ENCODE results near the gene DHRS3.
"Not testable (repeated sequence)": the region's sequence is repeated elsewhere in the genome, so short reads cannot be mapped to it uniquely, and the experiment has no call there.

Gene DHRS3

DNA sequence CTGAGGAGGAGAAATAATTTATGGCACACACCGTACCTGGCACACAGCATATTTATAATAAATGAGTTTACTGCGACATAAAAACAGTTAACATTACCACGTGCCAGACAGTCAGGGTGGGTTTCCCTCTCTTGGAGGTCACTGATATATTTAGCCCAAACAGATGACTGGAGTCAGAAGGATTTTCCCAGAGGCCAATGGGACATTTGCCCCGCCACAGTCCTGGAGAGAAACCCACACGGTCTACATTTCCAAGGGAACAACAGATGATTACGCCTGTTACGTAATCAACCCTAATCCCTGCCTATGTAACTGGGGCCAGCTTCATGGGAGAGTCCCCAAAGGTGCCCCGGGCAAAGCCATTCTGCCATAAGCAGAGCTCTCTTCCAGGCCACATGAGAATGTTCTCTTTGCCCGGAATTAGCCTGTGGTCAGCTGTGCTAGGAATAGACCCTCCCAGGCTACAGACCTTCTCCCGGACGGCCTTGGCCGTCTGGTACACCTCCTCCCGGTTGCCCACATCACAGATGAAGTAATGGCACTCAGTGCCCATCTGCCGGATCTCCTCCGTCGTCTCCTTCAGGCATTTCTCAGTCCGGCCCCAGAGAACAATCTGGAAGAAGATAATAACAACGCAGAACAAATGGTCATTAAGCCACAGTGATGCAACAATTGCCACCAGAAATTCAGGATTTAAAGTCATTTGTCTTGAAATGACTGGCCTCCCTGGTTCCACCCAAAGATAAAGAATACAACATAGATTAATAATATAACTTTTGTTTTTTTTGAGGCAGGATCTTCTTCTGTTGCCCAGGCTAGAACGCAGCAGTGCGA lies 37.7 kb downstream of the DHRS3 start:
- H3K4me3 ChIP-seq (ENCODE audit: low read depth, low read length), result no peak overlapping the region

DNA sequence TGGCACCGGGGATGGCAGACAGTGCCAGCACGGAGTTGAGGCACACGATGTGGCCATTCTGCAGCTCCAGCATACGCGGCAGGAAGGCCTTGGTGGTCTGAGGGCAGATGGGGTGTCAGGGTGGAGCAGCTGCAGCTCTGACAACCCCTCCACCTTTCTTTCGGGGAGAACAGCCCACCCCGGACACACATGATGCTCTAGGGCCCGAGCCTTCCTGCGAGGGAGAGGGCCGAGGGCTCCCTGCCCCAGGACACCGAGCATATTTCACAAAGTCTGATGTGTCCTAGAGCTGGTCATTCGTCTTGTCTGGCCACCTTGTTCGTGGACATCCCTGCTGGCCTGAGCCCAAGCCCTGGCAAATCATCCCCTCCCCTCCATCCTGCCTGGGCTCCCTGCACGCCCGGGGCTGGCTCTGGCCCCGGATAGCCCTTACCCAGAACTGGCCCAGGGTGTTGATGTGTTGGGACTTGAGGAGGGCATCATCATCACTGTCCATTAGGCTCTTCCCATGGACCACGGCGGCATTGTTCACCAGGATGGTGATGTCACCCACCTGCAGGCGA lies 39.1 kb downstream of the DHRS3 start:
- H3K4me3 ChIP-seq (ENCODE audit: low read depth, low read length), result no peak overlapping the region

- no peak overlapping the region for H3K4me3 ChIP-seq (ENCODE audit: low read depth, low read length)
These were observed 41.0 kb downstream of the DHRS3 start for GRCh38 chr1:12577020-12577419.

- H3K4me3 ChIP-seq (ENCODE audit: low read depth, low read length), result no peak overlapping the region
These were observed 43.3 kb downstream of the DHRS3 start for GRCh38 chr1:12574757-12575139.

DNA sequence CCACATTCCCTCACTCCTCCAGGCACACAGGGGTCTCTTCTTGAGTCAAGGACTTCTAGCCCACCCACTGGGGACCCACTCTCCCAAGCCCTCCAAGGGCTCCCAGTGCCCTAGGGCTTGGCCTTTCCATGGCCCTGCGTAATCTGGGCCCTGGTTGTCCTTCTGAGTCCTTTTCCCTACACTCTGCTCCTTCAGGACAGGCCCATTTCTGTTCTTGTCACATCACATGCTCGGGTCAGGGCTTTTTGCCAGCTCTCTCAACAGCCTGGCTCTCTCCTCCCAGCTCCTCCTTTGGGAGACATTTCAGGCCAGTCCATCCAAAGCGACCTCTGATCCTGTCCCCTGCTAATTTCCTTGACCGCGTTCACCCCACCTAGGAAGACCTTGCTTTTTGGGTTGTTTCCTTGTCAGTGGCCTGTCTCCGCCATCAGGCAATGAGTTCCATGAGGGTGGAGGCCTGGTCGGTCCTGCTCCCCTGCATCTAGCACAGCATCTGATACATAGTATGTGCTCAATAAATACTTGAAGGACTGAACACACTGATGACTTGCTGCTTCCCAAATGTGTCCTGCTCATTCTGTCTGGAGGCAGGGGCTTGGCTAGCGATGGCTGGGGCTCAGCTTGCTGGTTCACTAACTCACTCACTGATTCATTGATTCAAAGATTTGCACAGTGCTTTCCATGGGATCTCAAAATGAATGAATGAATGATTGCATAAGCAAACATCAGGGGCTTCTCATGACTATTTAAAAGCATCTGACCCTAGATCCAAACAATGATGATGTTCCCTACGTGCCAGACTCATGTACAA lies 44.8 kb downstream of the DHRS3 start:
- no peak overlapping the region for H3K4me3 ChIP-seq (ENCODE audit: low read depth, low read length)

DNA sequence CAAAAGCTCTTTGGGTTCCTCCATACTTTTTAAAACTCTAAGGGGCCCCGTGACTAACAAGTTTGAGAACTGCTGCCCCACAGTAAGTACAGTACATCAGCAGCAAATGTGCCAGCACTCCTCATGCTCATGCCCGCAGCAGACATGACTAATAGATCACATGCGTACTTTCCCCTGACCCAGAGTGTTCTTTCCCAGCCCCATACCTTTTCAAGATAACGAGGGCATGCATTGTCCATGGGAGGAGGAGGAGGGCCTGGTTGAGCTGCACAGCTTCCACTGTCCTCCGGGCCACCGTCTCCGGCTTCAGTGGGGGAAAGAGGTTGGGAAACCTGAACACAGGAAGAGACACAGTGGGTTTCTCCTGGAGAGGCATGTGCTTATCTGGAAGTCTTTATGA lies 45.5 kb downstream of the DHRS3 start:
- no peak overlapping the region for H3K4me3 ChIP-seq (ENCODE audit: low read depth, low read length)

- H3K4me3 ChIP-seq (ENCODE audit: low read depth, low read length), result no peak overlapping the region
These were observed 47.7 kb downstream of the DHRS3 start for GRCh38 chr1:12570291-12570690.

GRCh38 chr1:12568009-12568767 lies 49.8 kb downstream of the DHRS3 start:
- no peak overlapping the region for H3K4me3 ChIP-seq (ENCODE audit: low read depth, low read length)

GRCh38 chr1:12567288-12567819 lies 50.7 kb downstream of the DHRS3 start:
- H3K4me3 ChIP-seq (ENCODE audit: low read depth, low read length), result no peak overlapping the region

DNA sequence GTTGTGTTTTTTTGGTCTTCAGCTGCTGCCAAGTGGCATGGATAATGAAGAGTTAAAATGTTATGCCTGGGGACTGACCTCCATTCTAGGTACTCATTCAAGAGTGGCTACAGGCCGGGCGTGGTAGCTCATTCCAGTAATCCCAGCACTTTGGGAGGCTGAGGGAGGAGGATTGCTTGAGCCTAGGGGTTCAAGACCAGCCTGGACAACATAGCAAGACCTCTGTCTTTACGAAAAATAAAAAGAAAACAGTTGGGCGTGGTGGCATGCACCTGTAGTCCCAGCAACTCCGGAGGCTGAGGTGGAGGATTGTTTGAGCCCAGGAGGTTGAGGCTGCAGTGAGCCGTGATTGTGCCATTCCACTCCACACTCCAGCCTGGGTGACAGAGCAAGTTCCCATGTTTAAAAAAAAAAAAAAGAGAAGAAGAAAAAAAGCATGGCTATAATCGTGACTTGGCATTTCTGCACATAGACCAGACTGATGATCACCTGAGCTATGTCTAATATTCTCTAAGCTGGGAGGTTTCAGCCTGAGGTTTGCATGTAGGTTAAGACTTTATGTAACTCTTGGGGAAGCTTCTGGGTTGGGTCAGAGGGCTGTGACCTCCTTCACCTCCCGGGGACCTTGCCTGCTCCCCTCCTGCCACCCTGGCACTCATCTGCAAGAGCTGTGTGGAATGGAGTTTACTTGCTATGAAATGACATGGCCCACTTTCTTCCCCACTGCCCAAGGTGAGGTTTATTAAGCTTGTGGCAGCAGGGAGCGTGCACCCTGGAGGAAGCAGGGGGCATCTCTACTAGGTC lies 51.3 kb downstream of the DHRS3 start:
- H3K4me3 ChIP-seq (ENCODE audit: low read depth, low read length), result no peak overlapping the region

DNA sequence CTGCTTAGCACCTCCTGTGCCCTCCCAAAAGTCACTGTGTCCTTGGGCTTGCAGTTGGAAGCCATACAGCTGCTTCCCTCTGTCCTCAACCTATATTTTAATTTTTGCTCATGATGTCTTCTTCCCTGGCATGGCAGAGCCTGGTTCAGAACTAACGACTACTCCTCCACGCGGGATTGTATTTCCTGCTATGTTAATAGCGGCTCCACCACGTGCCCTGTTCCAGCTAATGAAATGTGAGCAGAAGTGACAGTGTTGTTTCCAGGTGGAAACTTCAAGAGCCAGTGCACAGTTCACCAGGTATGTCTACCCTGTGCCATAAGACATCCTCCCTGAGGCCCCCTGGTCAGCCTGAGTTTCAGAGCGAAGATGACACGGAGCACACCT lies 52.1 kb downstream of the DHRS3 start:
- H3K4me3 ChIP-seq (ENCODE audit: low read depth, low read length), result no peak overlapping the region

DNA sequence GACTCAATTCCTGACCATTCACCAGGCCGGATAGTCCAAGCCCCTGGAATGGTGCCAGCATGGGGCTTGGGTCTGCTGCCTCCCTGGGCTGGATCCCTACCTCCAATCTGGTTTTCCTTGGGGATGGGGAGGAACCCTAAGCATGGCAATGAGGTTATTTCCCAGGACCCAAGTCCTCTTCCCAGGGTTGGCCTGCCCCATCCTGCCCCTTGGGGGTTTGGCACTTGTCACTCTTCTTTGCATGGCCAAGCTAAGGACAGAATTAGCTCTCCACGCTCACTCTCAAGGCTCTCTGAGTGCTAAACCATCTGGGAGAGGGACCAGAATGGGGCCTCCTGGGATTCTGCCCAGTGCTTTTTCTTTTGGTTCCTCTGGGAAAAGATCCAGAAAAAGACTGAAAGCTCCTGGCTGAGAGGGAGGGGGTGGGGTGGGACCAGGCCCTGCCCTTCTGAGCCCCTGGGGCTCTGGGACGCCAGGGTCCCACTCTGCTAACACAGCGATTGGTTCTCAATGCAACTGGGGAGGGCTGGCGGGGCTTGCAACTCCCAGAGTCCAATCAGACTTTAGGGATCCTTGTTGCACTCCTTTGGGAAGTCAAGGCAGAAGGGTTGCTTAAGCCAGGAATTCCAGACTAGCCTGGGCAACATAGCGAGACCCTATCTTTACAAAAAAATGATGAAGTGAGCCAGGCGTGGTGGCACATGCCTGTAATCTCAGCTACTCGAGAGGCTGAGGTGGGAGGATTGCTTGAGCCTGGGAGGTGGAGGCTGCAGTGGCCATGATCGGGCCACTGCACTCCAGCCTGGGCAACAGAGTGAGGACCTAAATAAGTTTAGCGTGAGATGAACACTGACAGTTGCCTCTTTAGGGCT lies 52.7 kb downstream of the DHRS3 start:
- no peak overlapping the region for H3K4me3 ChIP-seq (ENCODE audit: low read depth, low read length)

DNA sequence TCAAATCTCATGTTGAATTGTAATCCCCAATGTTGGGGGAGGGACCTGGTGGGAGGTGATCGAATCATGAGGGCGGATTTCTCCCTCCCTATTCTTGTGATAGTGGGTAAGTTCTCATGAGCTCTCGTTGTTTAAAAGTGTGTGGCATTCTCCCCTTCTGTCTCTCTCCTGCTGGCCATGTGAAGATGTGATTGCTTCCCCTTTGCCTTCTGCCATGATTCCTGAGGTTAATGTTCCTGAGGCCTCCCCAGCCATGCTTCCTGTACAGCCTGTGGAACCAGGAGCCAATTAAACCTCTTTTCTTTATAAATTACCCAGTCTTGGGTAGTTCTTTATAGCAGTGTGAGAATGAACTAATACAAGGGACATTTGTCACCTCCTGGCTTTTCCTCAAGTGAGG lies 53.8 kb downstream of the DHRS3 start:
- H3K4me3 ChIP-seq (ENCODE audit: low read depth, low read length), result not testable (repeated sequence)

GRCh38 chr1:12562955-12563576 lies 54.9 kb downstream of the DHRS3 start:
- H3K4me3 ChIP-seq (ENCODE audit: low read depth, low read length), result no peak overlapping the region

- H3K4me3 ChIP-seq (ENCODE audit: low read depth, low read length), result no peak overlapping the region
These were observed 56.9 kb downstream of the DHRS3 start for GRCh38 chr1:12561121-12561520.

- no peak overlapping the region for H3K4me3 ChIP-seq (ENCODE audit: low read depth, low read length)
These were observed 60.8 kb downstream of the DHRS3 start for GRCh38 chr1:12556957-12557935.

- no peak overlapping the region for H3K4me3 ChIP-seq (ENCODE audit: low read depth, low read length)
These were observed 61.6 kb downstream of the DHRS3 start for GRCh38 chr1:12556368-12556930.

Data from iPS-11a (cell line).